GM06990 (cell line): ENCODE measurements around the gene NCAPD3.

Experiments
- DNase-seq: peaks from one replicate; pipeline ENCODE4 v3.0.0-alpha.2; 2011; ENCODE audit not compliant: insufficient read length; ENCODE audit errors: extremely low read depth
- H3K27me3 ChIP-seq: replicated peaks from 2 replicates; pipeline ENCODE4 v1.6.0; 2011; ENCODE audit warnings: low read length; ENCODE audit not compliant: control insufficient read depth, insufficient read depth
- H3K36me3 ChIP-seq: 2 replicates; pipeline ENCODE4 v1.5.1; 2011; ENCODE audit warnings: low read length; ENCODE audit not compliant: control insufficient read depth, insufficient read depth
- H3K4me3 ChIP-seq: replicated peaks from 2 replicates; pipeline ENCODE4 v1.5.1; 2011; ENCODE audit warnings: low read depth, mild to moderate bottlenecking, control low read depth, low read length
- TF ChIP-seq, protein P1 (sequence below): IDR thresholded peaks from 2 replicates; pipeline ENCODE4 v1.5.1; 2011; ENCODE audit warnings: low read length, control low read depth, mild to moderate bottlenecking, inconsistent platforms; ENCODE audit not compliant: insufficient read depth, poor library complexity, severe bottlenecking

Gene NCAPD3

DNA sequence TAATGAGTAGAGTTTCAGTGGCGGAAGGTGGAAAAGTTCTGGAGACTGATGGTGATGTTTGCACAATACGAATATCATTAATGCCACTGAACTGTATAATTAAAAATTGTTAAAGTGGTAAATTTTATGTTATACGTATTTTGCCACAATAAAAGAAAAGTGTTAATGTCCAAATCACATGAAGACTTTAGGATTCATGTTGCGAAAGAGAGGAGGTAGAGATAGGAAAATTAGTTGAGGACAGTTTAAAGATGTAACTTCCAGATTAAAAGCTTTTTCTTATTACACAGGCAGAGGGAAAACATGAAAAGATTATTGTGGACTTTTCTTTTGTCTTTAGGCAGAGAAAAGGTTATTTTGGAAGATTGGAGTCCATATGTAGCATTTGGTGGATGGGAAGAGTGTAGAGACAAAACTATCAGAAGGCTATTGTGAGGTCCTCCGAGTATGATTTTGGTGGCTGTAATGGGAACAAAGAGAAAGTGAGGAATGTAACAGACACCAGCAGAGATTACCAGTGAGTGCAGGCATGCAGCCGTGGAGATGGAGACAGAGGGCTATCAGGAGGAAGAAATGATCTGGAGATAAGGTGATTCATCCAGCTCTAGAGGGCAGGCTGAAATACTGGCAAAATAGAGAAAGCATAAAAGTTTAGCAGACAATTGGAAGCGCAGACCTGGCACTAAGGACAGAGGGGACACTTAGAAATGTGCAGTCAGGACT is 13.2 kb upstream of the NCAPD3 start:
- H3K36me3 ChIP-seq = peaks cover 8% of the 10 kb centered on the region
- TF ChIP-seq, protein P1, sequence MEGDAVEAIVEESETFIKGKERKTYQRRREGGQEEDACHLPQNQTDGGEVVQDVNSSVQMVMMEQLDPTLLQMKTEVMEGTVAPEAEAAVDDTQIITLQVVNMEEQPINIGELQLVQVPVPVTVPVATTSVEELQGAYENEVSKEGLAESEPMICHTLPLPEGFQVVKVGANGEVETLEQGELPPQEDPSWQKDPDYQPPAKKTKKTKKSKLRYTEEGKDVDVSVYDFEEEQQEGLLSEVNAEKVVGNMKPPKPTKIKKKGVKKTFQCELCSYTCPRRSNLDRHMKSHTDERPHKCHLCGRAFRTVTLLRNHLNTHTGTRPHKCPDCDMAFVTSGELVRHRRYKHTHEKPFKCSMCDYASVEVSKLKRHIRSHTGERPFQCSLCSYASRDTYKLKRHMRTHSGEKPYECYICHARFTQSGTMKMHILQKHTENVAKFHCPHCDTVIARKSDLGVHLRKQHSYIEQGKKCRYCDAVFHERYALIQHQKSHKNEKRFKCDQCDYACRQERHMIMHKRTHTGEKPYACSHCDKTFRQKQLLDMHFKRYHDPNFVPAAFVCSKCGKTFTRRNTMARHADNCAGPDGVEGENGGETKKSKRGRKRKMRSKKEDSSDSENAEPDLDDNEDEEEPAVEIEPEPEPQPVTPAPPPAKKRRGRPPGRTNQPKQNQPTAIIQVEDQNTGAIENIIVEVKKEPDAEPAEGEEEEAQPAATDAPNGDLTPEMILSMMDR = no peak
- no peak for DNase-seq

DNA sequence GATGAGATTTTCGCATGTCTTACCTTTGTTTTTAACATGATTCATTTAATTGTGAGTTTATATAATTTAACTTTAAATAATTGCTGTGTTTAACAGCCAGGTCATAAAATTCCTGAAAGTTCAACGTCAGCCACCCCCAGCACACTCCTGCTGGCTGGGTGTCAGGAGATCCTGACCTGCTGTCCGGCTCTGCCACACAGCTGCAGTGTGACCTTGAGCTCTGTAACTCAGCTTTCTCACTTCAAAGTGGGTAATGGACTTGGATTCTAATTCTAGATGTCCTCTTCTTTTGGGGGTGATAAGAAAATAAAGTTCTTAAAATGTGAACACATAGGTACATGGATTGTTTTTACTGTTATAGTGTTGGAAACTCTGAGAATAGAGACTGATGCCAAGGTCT is 11.6 kb upstream of the NCAPD3 start:
- peaks cover 6% of the 10 kb centered on the region for H3K36me3 ChIP-seq
- DNase-seq = no peak
- TF ChIP-seq, protein P1 = no peak
- H3K27me3 ChIP-seq = no peaks in the 10 kb centered on the region
- H3K4me3 ChIP-seq = no peak overlapping the region

More for the DNA sequence above, 13.2 kb upstream of the NCAPD3 start:
- Histone ChIP-seq H3K27me3 (no peaks in the 10 kb centered on the region), H3K4me3 (no peak overlapping the region)

DNA sequence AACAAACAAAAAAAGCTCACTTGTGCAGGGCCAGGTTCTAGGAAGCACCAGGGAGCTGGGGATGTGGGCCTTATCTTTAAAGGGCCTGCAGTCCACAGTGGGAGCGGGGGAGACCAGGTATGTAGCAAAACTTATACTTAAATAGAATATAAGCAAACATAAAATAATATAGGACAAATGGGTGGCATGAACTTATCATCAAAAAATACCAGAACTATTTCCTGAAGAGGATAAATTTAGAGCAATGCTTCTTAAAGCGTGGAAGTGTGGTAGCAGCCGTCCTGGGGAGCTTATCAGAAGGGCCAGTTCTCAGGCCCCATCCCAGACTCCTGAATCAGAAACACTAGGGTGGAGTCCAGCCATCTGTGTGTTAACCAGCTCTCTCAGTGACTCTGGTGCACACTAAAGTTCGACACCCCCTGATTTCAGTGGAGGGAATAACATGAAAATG is 10.0 kb upstream of the NCAPD3 start:
- TF ChIP-seq, protein P1 = no peak
- DNase-seq = no peak
- Histone ChIP-seq H3K36me3 (peaks cover 5% of the 10 kb centered on the region), H3K27me3 (no peaks in the 10 kb centered on the region), H3K4me3 (no peak overlapping the region)

DNA sequence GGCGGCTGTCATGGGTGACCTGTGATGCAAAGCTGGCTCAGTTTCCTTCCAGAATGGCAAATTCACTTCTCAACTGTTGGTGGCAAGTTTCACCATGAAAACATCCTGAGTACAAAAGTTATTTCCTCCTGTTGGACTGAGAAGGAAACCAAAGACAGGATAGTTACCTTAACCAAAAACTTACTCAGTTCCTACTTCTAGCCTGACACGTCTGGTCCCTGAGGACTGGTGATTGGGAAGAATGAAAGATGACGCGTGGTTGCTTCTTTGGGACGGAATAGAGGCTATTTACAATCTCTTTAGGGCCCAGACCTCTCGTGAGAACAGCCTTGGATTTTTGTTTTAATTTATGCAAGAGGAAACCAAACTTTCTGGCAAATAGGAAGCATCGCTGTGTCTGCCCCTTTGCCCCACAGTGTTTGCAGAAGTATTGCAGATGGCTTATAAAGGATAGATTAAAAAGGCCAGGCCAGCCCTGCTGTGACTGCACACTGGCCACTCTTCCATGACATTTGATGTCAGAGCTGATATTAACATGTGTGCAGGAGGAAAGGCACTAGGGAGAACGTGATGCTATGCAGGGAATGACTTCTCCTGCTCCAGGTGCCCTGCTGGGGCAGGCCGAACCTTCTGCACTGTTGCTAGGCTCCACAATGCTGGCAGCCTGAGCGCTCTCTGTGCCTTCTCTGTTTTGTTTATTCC is 8.3 kb upstream of the NCAPD3 start:
- Histone ChIP-seq H3K4me3 (no peak overlapping the region), H3K27me3 (no peaks in the 10 kb centered on the region), H3K36me3 (peaks cover 5% of the 10 kb centered on the region)
- TF ChIP-seq, protein P1 = no peak
- DNase-seq = no peak

DNA sequence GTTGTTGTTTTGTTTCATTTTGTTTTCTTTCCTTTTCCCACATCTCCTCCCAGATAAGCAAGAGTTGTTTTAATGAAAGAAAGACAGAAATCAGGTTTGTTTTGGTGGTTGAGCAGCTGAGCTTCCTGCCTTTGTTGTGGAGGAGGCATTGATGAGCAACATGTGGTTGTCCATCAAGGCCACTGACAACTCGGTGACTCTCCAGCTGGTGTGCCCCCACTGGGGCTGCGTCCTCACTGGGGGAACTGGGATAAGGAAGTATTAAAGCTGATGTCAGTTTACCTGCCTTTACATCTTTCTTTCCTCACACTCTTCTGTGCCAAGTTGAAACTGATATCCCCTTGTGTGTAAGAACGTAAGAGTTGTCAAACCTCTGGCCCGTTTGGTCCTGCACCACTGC is 6.6 kb upstream of the NCAPD3 start:
- Histone ChIP-seq H3K27me3 (no peaks in the 10 kb centered on the region), H3K4me3 (no peak overlapping the region), H3K36me3 (peaks cover 3% of the 10 kb centered on the region; the same call in 1 of the 2 replicates)
- no peak for DNase-seq
- TF ChIP-seq, protein P1 = no peak
